GM12878 (cell line): ENCODE data around the gene VASP. TPM values are rescaled to one million over a fixed set of nuclear protein-coding genes. Genes with fewer than 3 reads are reported as not detected.

Experiments
- BCL11A ChIP-seq: IDR thresholded peaks from 2 replicates; pipeline ENCODE4 v1.6.1; 2011; ENCODE audit warnings: low read depth, low read length
- CHD2 ChIP-seq: IDR thresholded peaks from 2 replicates; pipeline ENCODE4 v1.6.1; 2011; ENCODE audit warnings: low read depth, low read length, improper control_type of control experiment, borderline replicate concordance
- DPF2 ChIP-seq: fragments of 450-650 bp; IDR thresholded peaks from 2 replicates; pipeline ENCODE4 v1.6.1; 2017; ENCODE audit warnings: mild to moderate bottlenecking
- EGR1 ChIP-seq, 2 experiments: IDR thresholded peaks; 1 replicate in 1 of 2; 2 replicates in 1 of 2; pipeline ENCODE4 v1.6.1; 2011 to 2012; ENCODE audit warnings: low read depth in 2 of 2, low read length in 2 of 2, borderline replicate concordance in 1 of 2, mild to moderate bottlenecking in 1 of 2, moderate library complexity in 1 of 2
- FOS ChIP-seq: IDR thresholded peaks from 3 replicates; pipeline ENCODE4 v1.6.1; 2011; ENCODE audit warnings: borderline replicate concordance; ENCODE audit not compliant: insufficient read length; ENCODE audit errors: extremely low read depth
- IKZF1 ChIP-seq: fragments of 450-650 bp; conservative IDR thresholded peaks from 2 replicates; pipeline ENCODE4 v1.6.1; 2017; ENCODE audit warnings: antibody characterized with exemption, mild to moderate bottlenecking
- KDM1A ChIP-seq: fragments of 200-600 bp; sonication (generic); IDR thresholded peaks from 2 replicates; pipeline ENCODE4 v1.6.1; 2016; ENCODE audit warnings: borderline replicate concordance
- KLF5 ChIP-seq: fragments of 450-650 bp; IDR thresholded peaks from 2 replicates; pipeline ENCODE4 v1.6.1; 2014; ENCODE audit warnings: mild to moderate bottlenecking; ENCODE audit not compliant: partially characterized antibody
- MEF2A ChIP-seq: IDR thresholded peaks from 2 replicates; pipeline ENCODE4 v1.6.1; 2011; ENCODE audit warnings: low read depth, mild to moderate bottlenecking, low read length, moderate library complexity; ENCODE audit not compliant: insufficient read depth
- MEF2B ChIP-seq: fragments of 450-650 bp; IDR thresholded peaks from 2 replicates; pipeline ENCODE4 v1.6.1; 2018; ENCODE audit warnings: mild to moderate bottlenecking, moderate library complexity; ENCODE audit not compliant: partially characterized antibody, poor library complexity, severe bottlenecking
- MYB ChIP-seq: fragments of 150-350 bp; IDR thresholded peaks from 2 replicates; pipeline ENCODE4 v1.6.1; 2014; ENCODE audit warnings: mild to moderate bottlenecking, low read depth, low read length, borderline replicate concordance
- NBN ChIP-seq: fragments of 450-650 bp; IDR thresholded peaks from 2 replicates; pipeline ENCODE4 v1.6.1; 2016
- NFYA ChIP-seq: IDR thresholded peaks from 2 replicates; pipeline ENCODE4 v1.6.1; 2011; ENCODE audit warnings: low read depth, mild to moderate bottlenecking, low read length, improper control_type of control experiment, borderline replicate concordance
- PKNOX1 ChIP-seq: fragments of 450-650 bp; IDR thresholded peaks from 2 replicates; pipeline ENCODE4 v1.6.1; 2016; ENCODE audit warnings: mild to moderate bottlenecking
- PML ChIP-seq: IDR thresholded peaks from 2 replicates; pipeline ENCODE4 v1.6.1; 2012; ENCODE audit warnings: low read length, inconsistent platforms
- RELA ChIP-seq: fragments of 450-650 bp; IDR thresholded peaks from 2 replicates; pipeline ENCODE4 v1.8.0; 2014; ENCODE audit warnings: borderline replicate concordance; ENCODE audit not compliant: partially characterized antibody
- SMARCA5 ChIP-seq: fragments of 450-650 bp; IDR thresholded peaks from 2 replicates; pipeline ENCODE4 v1.6.1; 2017; ENCODE audit warnings: mild to moderate bottlenecking
- SREBF1 ChIP-seq: IDR thresholded peaks from 2 replicates; pipeline ENCODE4 v1.6.1; 2012; ENCODE audit warnings: mild to moderate bottlenecking, low read length
- SRF ChIP-seq, 2 experiments: IDR thresholded peaks; 2 replicates each; pipeline ENCODE4 v1.6.1; 2011; ENCODE audit warnings: low read depth in 2 of 2, low read length in 2 of 2, mild to moderate bottlenecking in 1 of 2, moderate library complexity in 1 of 2
- TCF12 ChIP-seq: IDR thresholded peaks from 2 replicates; pipeline ENCODE4 v1.6.1; 2011; ENCODE audit warnings: low read depth, mild to moderate bottlenecking, low read length
- USF1 ChIP-seq: IDR thresholded peaks from 2 replicates; pipeline ENCODE4 v1.6.1; 2011; ENCODE audit warnings: borderline replicate concordance, low read depth, mild to moderate bottlenecking, moderate library complexity, mixed read lengths, low read length; ENCODE audit not compliant: insufficient read depth; ENCODE audit errors: extremely low read length
- USF2 ChIP-seq: IDR thresholded peaks from 2 replicates; pipeline ENCODE4 v1.6.1; 2011; ENCODE audit warnings: low read depth, low read length, improper control_type of control experiment, borderline replicate concordance
- ZNF592 ChIP-seq: fragments of 450-650 bp; IDR thresholded peaks from 2 replicates; pipeline ENCODE4 v1.6.1; 2017; ENCODE audit warnings: mild to moderate bottlenecking, moderate library complexity
- ZNF622 ChIP-seq: fragments of 450-650 bp; IDR thresholded peaks from 2 replicates; pipeline ENCODE4 v1.6.1; 2017; ENCODE audit warnings: mild to moderate bottlenecking, inconsistent platforms
- polyA plus RNA-seq, 11 experiments: library from polyadenylated mRNA; depleted of rRNA in 4 of 11; unstranded in 6 of 11; stranded (reverse) in 5 of 11; fragments of >200 nt; fragmentation: Nextera tagmentation in 4 of 11; fragmentation: Illumina TruSeq in 1 of 11; extraction: Ambion mirVana in 4 of 11; extraction: Trizol in 1 of 11; gene quantifications; 1 replicate in 1 of 11; 2 replicates in 10 of 11; pipeline versions ENCODE4 v1.2.1 to v1.2.3, GENCODE V29; 2011 to 2016; ENCODE audit warnings: inconsistent platforms in 2 of 11, missing spikeins in 2 of 11, low read depth in 1 of 11
- total RNA-seq, 4 experiments: library from RNA; depleted of rRNA in 3 of 4; stranded (reverse); fragments of >200 nt in 3 of 4; fragmentation: Illumina TruSeq in 1 of 4; extraction: Trizol in 1 of 4; gene quantifications; 2 replicates each; pipeline versions ENCODE4 v1.2.1 to v1.2.3, GENCODE V29; 2013 to 2021

Gene VASP
- total and polyA plus RNA-seq, 10 of the 15 experiments (the other 5 are each of a cell fraction or from before 2014, with no cell fraction given): 19.5 to 298 (median 84.8) TPM

GRCh38 chr19:45469132-45469944 is 37.9 kb upstream of the VASP start (continued):
- TF ChIP-seq MEF2B (peak; percentile 53), KDM1A (no peak), PML (no peak; the same call in 1 of the 2 replicates), EGR1 (IDR thresholded peaks at IDR 0.05; ENCODE audit: borderline replicate concordance in 1 of 2, low read depth in 2 of 2, low read length in 2 of 2) (peak; percentile 21 to 97; a peak in 1 of 3 replicates), CHD2 (peak; percentile 85; the same call in 1 of the 2 replicates), SRF (IDR thresholded peaks at IDR 0.05; ENCODE audit: low read depth in 2 of 2, low read length in 2 of 2) (peak in 1 of 2 experiments; percentile 15; a peak in 1 of 4 replicates), PKNOX1 (peak; percentile 80), IKZF1 (peak; percentile 67), KLF5 (peak; percentile 45), BCL11A (no peak), ZNF592 (no peak), FOS (peak; percentile 17), MYB (no peak), RELA (peak; percentile 42), TCF12 (no peak; the same call in 1 of the 2 replicates), USF1 (peak; percentile 11), NBN (peak; percentile 75), USF2 (no peak), SREBF1 (no peak), SMARCA5 (peak; percentile 91), ZNF622 (no peak), NFYA (no peak), DPF2 (peak; percentile 46), MEF2A (peak; percentile 78)
